SK-N-SH treated with all-trans-retinoic acid at 6 μM for 48 hours (cell line): Measurements from ENCODE around the gene STRA6.

Experiments
- CSDC2 ChIP-seq: fragments of 250-450 bp; sonication (Bioruptor Pico); IDR thresholded peaks from 2 replicates; pipeline ENCODE4 v1.5.0; 2020; ENCODE audit warnings: mild to moderate bottlenecking, moderate library complexity
- SNAI2 ChIP-seq: fragments of 250-450 bp; sonication (Bioruptor Pico); IDR thresholded peaks from 2 replicates; pipeline ENCODE4 v1.5.0; 2020; ENCODE audit warnings: mild to moderate bottlenecking, moderate library complexity
- TCF4 ChIP-seq: fragments of 250-450 bp; sonication (Bioruptor Pico); IDR thresholded peaks from 2 replicates; pipeline ENCODE4 v1.8.0; 2021; ENCODE audit warnings: mild to moderate bottlenecking, moderate library complexity, borderline replicate concordance
- ZFP3 ChIP-seq: fragments of 250-450 bp; sonication (Bioruptor Pico); IDR thresholded peaks from 2 replicates; pipeline ENCODE4 v1.5.0; 2020; ENCODE audit warnings: mild to moderate bottlenecking, moderate library complexity
- ZNF8 ChIP-seq: fragments of 450-650 bp; formaldehyde crosslinking; IDR thresholded peaks from 2 replicates; pipeline ENCODE4 v1.5.0; 2020; ENCODE audit warnings: mild to moderate bottlenecking, moderate library complexity
- TF ChIP-seq, protein P1 (sequence below): fragments of 250-450 bp; sonication (Bioruptor Pico); IDR thresholded peaks from 2 replicates; pipeline ENCODE4 v1.5.0; 2020; ENCODE audit warnings: mild to moderate bottlenecking, moderate library complexity
- TF ChIP-seq, protein P2 (sequence below): fragments of 250-450 bp; sonication (Bioruptor Pico); IDR thresholded peaks from 2 replicates; pipeline ENCODE4 v1.8.0; 2021; ENCODE audit warnings: low read depth, mild to moderate bottlenecking, moderate library complexity, borderline replicate concordance

DNA sequence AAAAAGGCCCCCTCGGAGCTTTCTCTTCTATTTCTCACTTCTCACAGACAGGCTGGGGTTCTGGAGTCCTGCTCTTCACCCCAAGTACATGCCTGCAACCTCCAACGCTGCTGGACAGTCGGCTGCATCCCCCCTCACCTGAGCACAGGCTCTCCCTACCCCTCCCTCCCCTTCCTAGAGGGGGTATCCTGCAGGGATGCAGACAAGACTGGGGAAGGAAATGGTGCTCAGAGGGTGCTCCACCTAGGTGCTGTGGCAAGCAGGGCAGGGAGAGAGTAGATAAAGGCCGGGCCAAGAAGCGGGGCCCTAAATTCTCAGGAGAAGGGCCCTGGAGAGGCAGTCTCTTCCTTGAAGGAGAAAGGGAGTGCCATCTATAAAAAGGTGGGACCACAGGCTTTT is 7.0 kb upstream of the STRA6 start:
- TF ChIP-seq, protein P1, sequence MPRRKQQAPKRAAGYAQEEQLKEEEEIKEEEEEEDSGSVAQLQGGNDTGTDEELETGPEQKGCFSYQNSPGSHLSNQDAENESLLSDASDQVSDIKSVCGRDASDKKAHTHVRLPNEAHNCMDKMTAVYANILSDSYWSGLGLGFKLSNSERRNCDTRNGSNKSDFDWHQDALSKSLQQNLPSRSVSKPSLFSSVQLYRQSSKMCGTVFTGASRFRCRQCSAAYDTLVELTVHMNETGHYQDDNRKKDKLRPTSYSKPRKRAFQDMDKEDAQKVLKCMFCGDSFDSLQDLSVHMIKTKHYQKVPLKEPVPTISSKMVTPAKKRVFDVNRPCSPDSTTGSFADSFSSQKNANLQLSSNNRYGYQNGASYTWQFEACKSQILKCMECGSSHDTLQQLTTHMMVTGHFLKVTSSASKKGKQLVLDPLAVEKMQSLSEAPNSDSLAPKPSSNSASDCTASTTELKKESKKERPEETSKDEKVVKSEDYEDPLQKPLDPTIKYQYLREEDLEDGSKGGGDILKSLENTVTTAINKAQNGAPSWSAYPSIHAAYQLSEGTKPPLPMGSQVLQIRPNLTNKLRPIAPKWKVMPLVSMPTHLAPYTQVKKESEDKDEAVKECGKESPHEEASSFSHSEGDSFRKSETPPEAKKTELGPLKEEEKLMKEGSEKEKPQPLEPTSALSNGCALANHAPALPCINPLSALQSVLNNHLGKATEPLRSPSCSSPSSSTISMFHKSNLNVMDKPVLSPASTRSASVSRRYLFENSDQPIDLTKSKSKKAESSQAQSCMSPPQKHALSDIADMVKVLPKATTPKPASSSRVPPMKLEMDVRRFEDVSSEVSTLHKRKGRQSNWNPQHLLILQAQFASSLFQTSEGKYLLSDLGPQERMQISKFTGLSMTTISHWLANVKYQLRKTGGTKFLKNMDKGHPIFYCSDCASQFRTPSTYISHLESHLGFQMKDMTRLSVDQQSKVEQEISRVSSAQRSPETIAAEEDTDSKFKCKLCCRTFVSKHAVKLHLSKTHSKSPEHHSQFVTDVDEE = no peak
- TF ChIP-seq CSDC2 (CRISPR knock-in tag) (no peak), TCF4 (no peak), ZNF8 (CRISPR knock-in tag) (no peak), SNAI2 (CRISPR knock-in tag) (no peak), ZFP3 (CRISPR knock-in tag) (no peak)
- TF ChIP-seq, protein P2, sequence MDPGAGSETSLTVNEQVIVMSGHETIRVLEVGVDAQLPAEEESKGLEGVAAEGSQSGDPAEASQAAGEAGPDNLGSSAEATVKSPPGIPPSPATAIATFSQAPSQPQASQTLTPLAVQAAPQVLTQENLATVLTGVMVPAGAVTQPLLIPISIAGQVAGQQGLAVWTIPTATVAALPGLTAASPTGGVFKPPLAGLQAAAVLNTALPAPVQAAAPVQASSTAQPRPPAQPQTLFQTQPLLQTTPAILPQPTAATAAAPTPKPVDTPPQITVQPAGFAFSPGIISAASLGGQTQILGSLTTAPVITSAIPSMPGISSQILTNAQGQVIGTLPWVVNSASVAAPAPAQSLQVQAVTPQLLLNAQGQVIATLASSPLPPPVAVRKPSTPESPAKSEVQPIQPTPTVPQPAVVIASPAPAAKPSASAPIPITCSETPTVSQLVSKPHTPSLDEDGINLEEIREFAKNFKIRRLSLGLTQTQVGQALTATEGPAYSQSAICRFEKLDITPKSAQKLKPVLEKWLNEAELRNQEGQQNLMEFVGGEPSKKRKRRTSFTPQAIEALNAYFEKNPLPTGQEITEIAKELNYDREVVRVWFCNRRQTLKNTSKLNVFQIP (CRISPR knock-in tag) = no peak
